WTC11 (cell line): ENCODE measurements around the gene GPC6. TPM values are rescaled to one million over a fixed set of nuclear protein-coding genes. Genes with fewer than 3 reads are reported as not detected.

Experiments used
- ATAC-seq: fragments of 200-7000 bp; cut with Tn5 transposase; 2 replicates; pipeline ENCODE4 v1.10.0; 2021; ENCODE audit warnings: mild to moderate bottlenecking, moderate library complexity
- CTCF ChIA-PET: fragments of 300-600 bp; sonication (Branson Sonifier 250); formaldehyde crosslinking; loops from one replicate; lab custom pipeline; 2021; ENCODE audit warnings: antibody characterized with exemption; lab: Charles Lee
- POLR2A ChIA-PET: fragments of 350-600 bp; sonication (Branson Sonifier 250); formaldehyde crosslinking; loops from one replicate; lab custom pipeline; 2021; ENCODE audit warnings: antibody characterized with exemption; lab: Charles Lee
- DNase-seq: peaks from one replicate; pipeline ENCODE4 v3.0.0; 2021; ENCODE audit warnings: low spot score
- H3K27ac Mint-ChIP-seq: 2 replicates; pipeline ENCODE4 v1.8.0; 2021; ENCODE audit warnings: mixed read lengths
- H3K27me3 Mint-ChIP-seq: 2 replicates; pipeline ENCODE4 v1.8.0; 2021; ENCODE audit warnings: low read depth, mild to moderate bottlenecking, moderate library complexity, mixed read lengths
- H3K36me3 Mint-ChIP-seq: 2 replicates; pipeline ENCODE4 v1.8.0; 2021; ENCODE audit warnings: mixed read lengths
- H3K4me1 Mint-ChIP-seq: 2 replicates; pipeline ENCODE4 v1.8.0; 2022; ENCODE audit warnings: mixed read lengths
- H3K4me3 Mint-ChIP-seq: 2 replicates; pipeline ENCODE4 v1.8.0; 2021; ENCODE audit warnings: mild to moderate bottlenecking, moderate library complexity, mixed read lengths
- H3K9me3 Mint-ChIP-seq: 2 replicates; pipeline ENCODE4 v1.8.0; 2021; ENCODE audit warnings: mixed read lengths
- ATF2 ChIP-seq: sonication (generic); formaldehyde crosslinking; IDR thresholded peaks from 2 replicates; pipeline ENCODE4 v1.8.1; 2022; ENCODE audit warnings: low read depth, missing genetic modification reagents, borderline replicate concordance
- ATF3 ChIP-seq: sonication (generic); formaldehyde crosslinking; conservative IDR thresholded peaks from 2 replicates; pipeline ENCODE4 v1.8.1; 2022; ENCODE audit warnings: mild to moderate bottlenecking, missing genetic modification reagents
- E2F1 ChIP-seq: sonication (generic); formaldehyde crosslinking; IDR thresholded peaks from 2 replicates; pipeline ENCODE4 v1.8.0; 2022; ENCODE audit warnings: mild to moderate bottlenecking, missing genetic modification reagents
- FOXJ3 ChIP-seq: sonication (generic); formaldehyde crosslinking; IDR thresholded peaks from 2 replicates; pipeline ENCODE4 v1.9.0; 2021; ENCODE audit warnings: missing genetic modification reagents, mild to moderate bottlenecking, borderline replicate concordance
- GABPB1 ChIP-seq: sonication (generic); formaldehyde crosslinking; IDR thresholded peaks from 2 replicates; pipeline ENCODE4 v1.8.1; 2023; ENCODE audit warnings: mild to moderate bottlenecking, missing genetic modification reagents
- SMAD3 ChIP-seq: sonication (generic); formaldehyde crosslinking; IDR thresholded peaks from 2 replicates; pipeline ENCODE4 v1.8.0; 2022; ENCODE audit warnings: missing genetic modification reagents, mild to moderate bottlenecking, borderline replicate concordance
- SP1 ChIP-seq: sonication (generic); formaldehyde crosslinking; conservative IDR thresholded peaks from 2 replicates; pipeline ENCODE4 v1.8.1; 2022; ENCODE audit warnings: missing genetic modification reagents
- ZBTB43 ChIP-seq: sonication (generic); formaldehyde crosslinking; IDR thresholded peaks from 2 replicates; pipeline ENCODE4 v1.8.1; 2023; ENCODE audit warnings: mild to moderate bottlenecking, missing genetic modification reagents
- ZNF317 ChIP-seq: sonication (generic); formaldehyde crosslinking; IDR thresholded peaks from 2 replicates; pipeline ENCODE4 v1.8.1; 2023; ENCODE audit warnings: low read depth, mild to moderate bottlenecking, moderate library complexity, missing genetic modification reagents, borderline replicate concordance
- ZNF416 ChIP-seq: fragments of 250-450 bp; sonication (Bioruptor Pico); IDR thresholded peaks from 2 replicates; pipeline ENCODE4 v1.9.0; 2021; ENCODE audit warnings: mild to moderate bottlenecking, inconsistent platforms
- ZNF512 ChIP-seq: sonication (generic); formaldehyde crosslinking; IDR thresholded peaks from 2 replicates; pipeline ENCODE4 v1.8.1; 2022; ENCODE audit warnings: missing genetic modification reagents, borderline replicate concordance
- total RNA-seq: library from RNA; stranded (reverse); gene quantifications from 3 replicates; pipeline ENCODE4 v1.2.3, GENCODE V29; 2021
- TF ChIP-seq, protein P1 (sequence below): fragments of 250-450 bp; sonication (Bioruptor Pico); IDR thresholded peaks from 2 replicates; pipeline ENCODE4 v1.9.0; 2021; ENCODE audit warnings: mild to moderate bottlenecking
- TF ChIP-seq, protein P2 (sequence below): sonication (generic); formaldehyde crosslinking; IDR thresholded peaks from 2 replicates; pipeline ENCODE4 v1.8.0; 2022; ENCODE audit warnings: mild to moderate bottlenecking, missing genetic modification reagents

Gene GPC6
- total RNA-seq, 1 experiment from 2014 or later: 19.5 TPM

- TF ChIP-seq FOXJ3 (CRISPR knock-in tag): no peak
- TF ChIP-seq, protein P1, sequence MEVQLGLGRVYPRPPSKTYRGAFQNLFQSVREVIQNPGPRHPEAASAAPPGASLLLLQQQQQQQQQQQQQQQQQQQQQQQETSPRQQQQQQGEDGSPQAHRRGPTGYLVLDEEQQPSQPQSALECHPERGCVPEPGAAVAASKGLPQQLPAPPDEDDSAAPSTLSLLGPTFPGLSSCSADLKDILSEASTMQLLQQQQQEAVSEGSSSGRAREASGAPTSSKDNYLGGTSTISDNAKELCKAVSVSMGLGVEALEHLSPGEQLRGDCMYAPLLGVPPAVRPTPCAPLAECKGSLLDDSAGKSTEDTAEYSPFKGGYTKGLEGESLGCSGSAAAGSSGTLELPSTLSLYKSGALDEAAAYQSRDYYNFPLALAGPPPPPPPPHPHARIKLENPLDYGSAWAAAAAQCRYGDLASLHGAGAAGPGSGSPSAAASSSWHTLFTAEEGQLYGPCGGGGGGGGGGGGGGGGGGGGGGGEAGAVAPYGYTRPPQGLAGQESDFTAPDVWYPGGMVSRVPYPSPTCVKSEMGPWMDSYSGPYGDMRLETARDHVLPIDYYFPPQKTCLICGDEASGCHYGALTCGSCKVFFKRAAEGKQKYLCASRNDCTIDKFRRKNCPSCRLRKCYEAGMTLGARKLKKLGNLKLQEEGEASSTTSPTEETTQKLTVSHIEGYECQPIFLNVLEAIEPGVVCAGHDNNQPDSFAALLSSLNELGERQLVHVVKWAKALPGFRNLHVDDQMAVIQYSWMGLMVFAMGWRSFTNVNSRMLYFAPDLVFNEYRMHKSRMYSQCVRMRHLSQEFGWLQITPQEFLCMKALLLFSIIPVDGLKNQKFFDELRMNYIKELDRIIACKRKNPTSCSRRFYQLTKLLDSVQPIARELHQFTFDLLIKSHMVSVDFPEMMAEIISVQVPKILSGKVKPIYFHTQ (CRISPR knock-in tag): no peak
- no peak for TF ChIP-seq ATF3 (CRISPR knock-in tag)
- TF ChIP-seq, protein P2, sequence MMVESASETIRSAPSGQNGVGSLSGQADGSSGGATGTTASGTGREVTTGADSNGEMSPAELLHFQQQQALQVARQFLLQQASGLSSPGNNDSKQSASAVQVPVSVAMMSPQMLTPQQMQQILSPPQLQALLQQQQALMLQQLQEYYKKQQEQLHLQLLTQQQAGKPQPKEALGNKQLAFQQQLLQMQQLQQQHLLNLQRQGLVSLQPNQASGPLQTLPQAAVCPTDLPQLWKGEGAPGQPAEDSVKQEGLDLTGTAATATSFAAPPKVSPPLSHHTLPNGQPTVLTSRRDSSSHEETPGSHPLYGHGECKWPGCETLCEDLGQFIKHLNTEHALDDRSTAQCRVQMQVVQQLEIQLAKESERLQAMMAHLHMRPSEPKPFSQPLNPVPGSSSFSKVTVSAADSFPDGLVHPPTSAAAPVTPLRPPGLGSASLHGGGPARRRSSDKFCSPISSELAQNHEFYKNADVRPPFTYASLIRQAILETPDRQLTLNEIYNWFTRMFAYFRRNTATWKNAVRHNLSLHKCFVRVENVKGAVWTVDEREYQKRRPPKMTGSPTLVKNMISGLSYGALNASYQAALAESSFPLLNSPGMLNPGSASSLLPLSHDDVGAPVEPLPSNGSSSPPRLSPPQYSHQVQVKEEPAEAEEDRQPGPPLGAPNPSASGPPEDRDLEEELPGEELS (CRISPR knock-in tag): no peak
- no peak for TF ChIP-seq SMAD3 (CRISPR knock-in tag)
Measured at GRCh38 chr13:94329277-94329676, 1102.7 kb downstream of the GPC6 start (continued).

- ChIA-PET CTCF (no interaction called here), POLR2A (no interaction called here)
- no peaks in the 10 kb centered on the region for H3K36me3 Mint-ChIP-seq
- peaks cover 31% of the 10 kb centered on the region for H3K4me1 Mint-ChIP-seq
- no peaks in the 10 kb centered on the region for H3K9me3 Mint-ChIP-seq
- DNase-seq: no peak
- ATAC-seq: no peak
- TF ChIP-seq ZNF416 (CRISPR knock-in tag) (no peak), GABPB1 (CRISPR knock-in tag) (peak; percentile 91)
- H3K27ac Mint-ChIP-seq: no peak overlapping the region
- H3K4me3 Mint-ChIP-seq: no peak overlapping the region
- H3K27me3 Mint-ChIP-seq: no peaks in the 10 kb centered on the region
Measured at GRCh38 chr13:94329754-94330551, 1103.3 kb downstream of the GPC6 start.

GRCh38 chr13:94330552-94331071 lies 1104.0 kb downstream of the GPC6 start:
- ChIA-PET POLR2A (no interaction called here), CTCF (no interaction called here)
- Mint-ChIP-seq H3K27ac (no peak overlapping the region), H3K36me3 (no peaks in the 10 kb centered on the region), H3K9me3 (no peaks in the 10 kb centered on the region), H3K27me3 (no peaks in the 10 kb centered on the region), H3K4me3 (no peak overlapping the region), H3K4me1 (peaks cover 30% of the 10 kb centered on the region)
- ATAC-seq (no peak), DNase-seq (no peak)
- no peak for TF ChIP-seq ZNF317
- TF ChIP-seq E2F1: no peak
- TF ChIP-seq SP1 (CRISPR knock-in tag): no peak

GRCh38 chr13:94331281-94331680 lies 1104.7 kb downstream of the GPC6 start:
- H3K4me3 Mint-ChIP-seq: no peak overlapping the region
- no peaks in the 10 kb centered on the region for H3K36me3 Mint-ChIP-seq
- H3K4me1 Mint-ChIP-seq: peaks cover 28% of the 10 kb centered on the region
- H3K9me3 Mint-ChIP-seq: no peaks in the 10 kb centered on the region
- POLR2A ChIA-PET: no interaction called here
- H3K27ac Mint-ChIP-seq: no peak overlapping the region
- ATAC-seq (no peak), DNase-seq (no peak)
- CTCF ChIA-PET: no interaction called here
- H3K27me3 Mint-ChIP-seq: no peaks in the 10 kb centered on the region
- TF ChIP-seq ATF2: no peak
- TF ChIP-seq ZNF512 (CRISPR knock-in tag): no peak
- no peak for TF ChIP-seq ZBTB43 (CRISPR knock-in tag)
